Heart right ventricle (tissue), 16 donors: ENCODE results near the gene WIPF2. TPM values are rescaled to one million over a fixed set of nuclear protein-coding genes. Genes with fewer than 3 reads are reported as not detected.

Experiments
- ATAC-seq, 8 donors: fragments of 200-7000 bp; cut with Tn5 transposase; one replicate each; pipeline ENCODE4 v1.9.1; 2020; ENCODE audit warnings: mild to moderate bottlenecking in 8 of 8, moderate library complexity in 8 of 8, moderate number of reproducible peaks in 1 of 8
- DNase-seq, 2 donors: peaks; one replicate each; pipeline ENCODE4 v3.0.0-alpha.2; 2020
- H3K27ac ChIP-seq, 10 donors: fragments of 200-600 bp; sonication (generic) in 2 of 10; one replicate each; pipeline versions ENCODE4 v1.5.0 to v1.8.0; 2020 to 2022; ENCODE audit warnings: mild to moderate bottlenecking in 3 of 10
- H3K27me3 ChIP-seq, 7 donors: fragments of 200-600 bp; one replicate each; pipeline ENCODE4 v1.8.0; 2021 to 2022; ENCODE audit warnings: mild to moderate bottlenecking in 2 of 7
- H3K36me3 ChIP-seq, 9 donors: fragments of 200-600 bp; sonication (generic) in 1 of 9; one replicate each; pipeline versions ENCODE4 v1.5.0 to v1.8.0; 2020 to 2022; ENCODE audit warnings: mild to moderate bottlenecking in 2 of 9
- H3K4me1 ChIP-seq, 9 donors: fragments of 200-600 bp; sonication (generic) in 1 of 9; one replicate each; pipeline versions ENCODE4 v1.5.0 to v1.8.0; 2020 to 2022; ENCODE audit warnings: mild to moderate bottlenecking in 4 of 9
- H3K4me3 ChIP-seq, 10 donors: fragments of 200-600 bp; sonication (generic) in 2 of 10; one replicate each; pipeline versions ENCODE4 v1.5.0 to v1.8.0; 2020 to 2022; ENCODE audit warnings: mild to moderate bottlenecking in 7 of 10, moderate library complexity in 2 of 10
- H3K9me3 ChIP-seq, 11 donors: fragments of 200-600 bp in 10 of 11; sonication (generic) in 2 of 11; one replicate each; pipeline versions ENCODE4 v1.5.0 to v1.8.0; 2013 to 2022; ENCODE audit warnings: mild to moderate bottlenecking in 2 of 11, control low read depth in 1 of 11, moderate library complexity in 1 of 11
- CTCF ChIP-seq, 9 donors: fragments of 200-600 bp; sonication (generic) in 2 of 9; IDR thresholded peaks; one replicate each; pipeline versions ENCODE4 v1.5.0 to v1.8.0; 2021 to 2022; ENCODE audit warnings: antibody characterized with exemption in 9 of 9, mild to moderate bottlenecking in 5 of 9, moderate library complexity in 1 of 9
- WGBS, 2 donors: extraction: QIAGEN DNeasy Blood & Tissue Kit; methylation state at CpG; one replicate each; pipeline ENCODE4 v1.1.7; 2013; ENCODE audit warnings: inconsistent platforms in 1 of 2; 5-methylcytosine and 5-hydroxymethylcytosine counted together
- intact Hi-C, 10 donors: fragments of 100-400 bp; cut with DNase I; formaldehyde crosslinking; loops; one replicate each; pipeline versions ENCODE4 v1.11.1 to v1.14.2; 2022
- polyA plus RNA-seq, 2 donors: library from polyadenylated mRNA; stranded (reverse); fragments of 200-250 nt; gene quantifications; one replicate each; pipeline ENCODE4 v1.2.3, GENCODE V29; 2013
- total RNA-seq, 10 donors: library from RNA; stranded (reverse); fragmentation: NEBNext Ultra II Directional in 3 of 10; extraction: Animal tissue kit (Norgen Biotek cat#: 25700) in 3 of 10; gene quantifications; one replicate each; pipeline versions ENCODE4 v1.2.1 to v1.2.4, GENCODE V29; 2021 to 2023
- donor health status: Arrhythmogenic right ventricular cardiomyopathy.
- donor health status: ischemic (EF 13 %, LVEDD 7.1; RV severe dilation, severe dysfunction).
- donor health status: healthy with polysubstance abuse.
- donor health status: DM: no; HTN: yes; CAD: no.
- donor health status: DM: no; HTN: no; CAD: no.
- donor health status: ischemic (EF 25% LVEDD 6.9; RV normal size, moderate dysfunction).
- donor health status: ischemic (EF 25% LVEDD 5.7; RV mildly dilated, moderate dysfunction).
- donor health status: healthy.
- donor health status: DM: yes; HTN: yes; CAD: no.
- donor health status: Ischemic cardiomyopathy.
- donor health status: ischemic (EF 35%, LVEDD 5.7; RV mildly dilated, moderate dysfunction).
- donor health status: nonischemic (EF 11% LVEDD 7.7; RV severe dilation, severe dysfunction).
- donor health status: DM: yes; HTN: yes; CAD: no.
- donor health status: PGD.
- donor health status: ischemic (EF 29% LVEDD 5.4; RV normal size, mild dysfunction).
- donor health status: nonischemic (EF 23%, LVEDD 6.1; RV moderate dilation, normal function).

WIPF2 gene
- total and polyA plus RNA-seq, 12 donors, result 5.1 to 16.0 (median 12.5) TPM

GRCh38 chr17:40241252-40241834 lies 22.2 kb downstream of the WIPF2 start:
- Histone ChIP-seq H3K27me3 (no peaks in the 10 kb centered on the region), H3K27ac (no peak overlapping the region), H3K36me3 (peaks cover 0 to 10% (median 0%) of the 10 kb centered on the region in 9 donors), H3K9me3 (no peaks in the 10 kb centered on the region), H3K4me1 (peaks cover 0 to 44% (median 11%) of the 10 kb centered on the region in 9 donors), H3K4me3 (no peak overlapping the region)
- intact Hi-C loops, result no loop called here
- 76 to 79% methylated on average over 4 of the region's 4 CpGs for WGBS, 2 donors
- no peak for TF ChIP-seq CTCF (IDR thresholded peaks at IDR 0.05)
- ATAC-seq, result peak in 1 of 8 donors; percentile 50
- DNase-seq, result no peak

GRCh38 chr17:40242774-40243173 lies 23.7 kb downstream of the WIPF2 start:
- 88 to 90% methylated on average over 3 of the region's 3 CpGs for WGBS, 2 donors
- no peak overlapping the region for H3K27ac ChIP-seq
- no peak for TF ChIP-seq CTCF (IDR thresholded peaks at IDR 0.05)

GRCh38 chr17:40243761-40244160 lies 24.7 kb downstream of the WIPF2 start:
- Histone ChIP-seq H3K4me1 (peaks cover 0 to 44% (median 17%) of the 10 kb centered on the region in 9 donors), H3K9me3 (no peaks in the 10 kb centered on the region), H3K27me3 (no peaks in the 10 kb centered on the region), H3K27ac (no peak overlapping the region), H3K4me3 (no peak overlapping the region), H3K36me3 (peaks cover 0 to 10% (median 0%) of the 10 kb centered on the region in 9 donors)
- no peak for ATAC-seq
- intact Hi-C loops, result no loop called here
- DNase-seq, result no peak
- no peak for TF ChIP-seq CTCF (IDR thresholded peaks at IDR 0.05)
- WGBS, 2 donors, result 94% methylated on average over 3 of the region's 3 CpGs

More at GRCh38 chr17:40242774-40243173, 23.7 kb downstream of the WIPF2 start:
- Histone ChIP-seq H3K9me3 (no peaks in the 10 kb centered on the region), H3K27me3 (no peaks in the 10 kb centered on the region), H3K36me3 (peaks cover 0 to 10% (median 0%) of the 10 kb centered on the region in 9 donors), H3K4me3 (no peak overlapping the region), H3K4me1 (peaks cover 0 to 44% (median 11%) of the 10 kb centered on the region in 9 donors)
- intact Hi-C loops, result no loop called here
- no peak for ATAC-seq
- DNase-seq, result no peak

- H3K27ac ChIP-seq, result no peak overlapping the region
- no peak overlapping the region for H3K4me3 ChIP-seq
- no peaks in the 10 kb centered on the region for H3K27me3 ChIP-seq
- 80 to 85% methylated on average over 4 of the region's 4 CpGs for WGBS, 2 donors
- H3K9me3 ChIP-seq, result no peaks in the 10 kb centered on the region
- ATAC-seq (peak in 1 of 8 donors; percentile 33), DNase-seq (no peak)
- no peak for TF ChIP-seq CTCF (IDR thresholded peaks at IDR 0.05)
- peaks cover 0 to 10% (median 0%) of the 10 kb centered on the region in 9 donors for H3K36me3 ChIP-seq
- intact Hi-C loops, result no loop called here
- peaks cover 0 to 44% (median 18%) of the 10 kb centered on the region in 9 donors for H3K4me1 ChIP-seq
Measured at GRCh38 chr17:40244255-40244654, 25.2 kb downstream of the WIPF2 start.
